ENCODE results near the gene F10.

The F10 gene

GRCh38 chr13:113091891-113092775 lies 30.5 kb upstream of the F10 start:
- TF ChIP-seq CTCF (IDR thresholded peaks at IDR 0.05; ENCODE audit: insufficient read depth, low read length, poor library complexity, severe bottlenecking) = no peak
- TF ChIP-seq EZH2phosphoT487 (conservative IDR thresholded peaks at IDR 0.05; ENCODE audit: low read length) = no peak
- Histone ChIP-seq H3K27ac (ENCODE audit: low read depth, low read length) (no peak overlapping the region), H3F3A (ENCODE audit: insufficient read depth) (no peaks in the 10 kb centered on the region), H3K4me2 (ENCODE audit: low read depth, low read length, poor library complexity, severe bottlenecking) (no peak overlapping the region), H3K79me2 (ENCODE audit: insufficient read depth, low read length) (no peaks in the 10 kb centered on the region), H4K20me1 (ENCODE audit: low read depth, low read length) (no peaks in the 10 kb centered on the region), H3K9me2 (replicated peaks; ENCODE audit: insufficient read depth, low read length) (no peaks in the 10 kb centered on the region), H3K27me3 (ENCODE audit: low read length) (no peaks in the 10 kb centered on the region), H2AFZ (ENCODE audit: low read depth, low read length, severe bottlenecking) (no peak overlapping the region), H3K9ac (ENCODE audit: low read length) (no peak overlapping the region), H3K4me3 (ENCODE audit: insufficient read depth, low read length, poor library complexity, severe bottlenecking) (no peak overlapping the region), H3K9me3 (ENCODE audit: insufficient read depth, low read length) (no peaks in the 10 kb centered on the region), H3K36me3 (ENCODE audit: low read length) (no peaks in the 10 kb centered on the region)

- Histone ChIP-seq H3K36me3 (ENCODE audit: low read length) (no peaks in the 10 kb centered on the region), H3K4me2 (ENCODE audit: low read depth, low read length, poor library complexity, severe bottlenecking) (no peak overlapping the region), H3K79me2 (ENCODE audit: insufficient read depth, low read length) (no peaks in the 10 kb centered on the region), H3F3A (ENCODE audit: insufficient read depth) (no peaks in the 10 kb centered on the region), H3K27ac (ENCODE audit: low read depth, low read length) (no peak overlapping the region), H3K9me2 (replicated peaks; ENCODE audit: insufficient read depth, low read length) (no peaks in the 10 kb centered on the region), H3K9ac (ENCODE audit: low read length) (no peak overlapping the region), H3K27me3 (ENCODE audit: low read length) (no peaks in the 10 kb centered on the region), H3K9me3 (ENCODE audit: insufficient read depth, low read length) (no peaks in the 10 kb centered on the region), H4K20me1 (ENCODE audit: low read depth, low read length) (no peaks in the 10 kb centered on the region), H2AFZ (ENCODE audit: low read depth, low read length, severe bottlenecking) (no peak overlapping the region), H3K4me3 (ENCODE audit: insufficient read depth, low read length, poor library complexity, severe bottlenecking) (no peak overlapping the region)
- TF ChIP-seq CTCF (IDR thresholded peaks at IDR 0.05; ENCODE audit: insufficient read depth, low read length, poor library complexity, severe bottlenecking) (no peak), EZH2phosphoT487 (conservative IDR thresholded peaks at IDR 0.05; ENCODE audit: low read length) (no peak)
These were observed 29.6 kb upstream of the F10 start for GRCh38 chr13:113092776-113093579.

GRCh38 chr13:113093580-113094409 lies 28.8 kb upstream of the F10 start:
- no peak overlapping the region for H3K4me2 ChIP-seq (ENCODE audit: low read depth, low read length, poor library complexity, severe bottlenecking)
- no peaks in the 10 kb centered on the region for H3K27me3 ChIP-seq (ENCODE audit: low read length)
- TF ChIP-seq CTCF (IDR thresholded peaks at IDR 0.05; ENCODE audit: insufficient read depth, low read length, poor library complexity, severe bottlenecking) (no peak), EZH2phosphoT487 (conservative IDR thresholded peaks at IDR 0.05; ENCODE audit: low read length) (no peak)
- no peak overlapping the region for H3K4me3 ChIP-seq (ENCODE audit: insufficient read depth, low read length, poor library complexity, severe bottlenecking)
- no peaks in the 10 kb centered on the region for H3F3A ChIP-seq (ENCODE audit: insufficient read depth)
- H3K36me3 ChIP-seq (ENCODE audit: low read length) = no peaks in the 10 kb centered on the region
- H3K79me2 ChIP-seq (ENCODE audit: insufficient read depth, low read length) = no peaks in the 10 kb centered on the region
- H3K27ac ChIP-seq (ENCODE audit: low read depth, low read length) = no peak overlapping the region
- no peak overlapping the region for H2AFZ ChIP-seq (ENCODE audit: low read depth, low read length, severe bottlenecking)
- H3K9me3 ChIP-seq (ENCODE audit: insufficient read depth, low read length) = no peaks in the 10 kb centered on the region
- H4K20me1 ChIP-seq (ENCODE audit: low read depth, low read length) = no peaks in the 10 kb centered on the region
- H3K9me2 ChIP-seq (replicated peaks; ENCODE audit: insufficient read depth, low read length) = no peaks in the 10 kb centered on the region
- no peak overlapping the region for H3K9ac ChIP-seq (ENCODE audit: low read length)
